GM19395 (cell line): ENCODE results near the gene DMC1.

Experiments used
- ATAC-seq: cut with Tn5 transposase; IDR thresholded peaks from one replicate; pipeline ENCODE4 v1.9.1; 2021; ENCODE audit warnings: mild to moderate bottlenecking, moderate library complexity; ENCODE audit not compliant: unreplicated experiment

DMC1 gene

GRCh38 chr22:38567531-38568285, 2.3 kb downstream of the DMC1 start:
- ATAC-seq, result no peak

- no peak for ATAC-seq
Measured at GRCh38 chr22:38566726-38567504, 3.1 kb downstream of the DMC1 start.

GRCh38 chr22:38565441-38565840, 4.5 kb downstream of the DMC1 start:
- no peak for ATAC-seq

- no peak for ATAC-seq
Measured at GRCh38 chr22:38564669-38565068, 5.3 kb downstream of the DMC1 start.

GRCh38 chr22:38554281-38554680, 15.7 kb downstream of the DMC1 start:
- ATAC-seq, result no peak

GRCh38 chr22:38549101-38549894, 20.7 kb downstream of the DMC1 start:
- ATAC-seq, result no peak

- ATAC-seq, result no peak
Measured at GRCh38 chr22:38540701-38541100, 29.3 kb downstream of the DMC1 start.

- no peak for ATAC-seq
Measured at GRCh38 chr22:38531251-38531938, 38.6 kb downstream of the DMC1 start.

GRCh38 chr22:38524429-38524828, 45.6 kb downstream of the DMC1 start:
- no peak for ATAC-seq

GRCh38 chr22:38523479-38523878, 46.5 kb downstream of the DMC1 start:
- no peak for ATAC-seq

GRCh38 chr22:38523029-38523428, 47.0 kb downstream of the DMC1 start:
- no peak for ATAC-seq

GRCh38 chr22:38519453-38520250, 50.3 kb downstream of the DMC1 start:
- ATAC-seq, result no peak

GRCh38 chr22:38518620-38519019, 51.4 kb downstream of the DMC1 start:
- ATAC-seq, result no peak

- ATAC-seq, result no peak
Measured at GRCh38 chr22:38513063-38513462, 56.9 kb downstream of the DMC1 start.

GRCh38 chr22:38510416-38510970, 59.5 kb downstream of the DMC1 start:
- ATAC-seq, result no peak

- peak; percentile 81 for ATAC-seq
Measured at GRCh38 chr22:38506118-38506962, 63.6 kb downstream of the DMC1 start, which contains the start of gene DDX17. TSS of gene DDX17 (minus strand) at chr22:38506311.

- peak; percentile 40 for ATAC-seq
Measured at GRCh38 chr22:38505541-38506117, 64.4 kb downstream of the DMC1 start.

- ATAC-seq, result no peak
Measured at GRCh38 chr22:38504731-38505540, 65.0 kb downstream of the DMC1 start.
